Loucy (cell line): ENCODE results near the gene TVP23A.

ENCODE experiments used
- CTCF ChIP-seq: fragments of 200-600 bp; sonication (generic); conservative IDR thresholded peaks from 2 replicates; pipeline ENCODE4 v1.5.1; 2014; ENCODE audit warnings: mild to moderate bottlenecking, antibody characterized with exemption, low read length
- EZH2phosphoT487 ChIP-seq: fragments of 200-600 bp; IDR thresholded peaks from 2 replicates; pipeline ENCODE4 v1.6.1; 2018; ENCODE audit warnings: antibody characterized with exemption, mild to moderate bottlenecking, moderate library complexity, borderline replicate concordance

DNA sequence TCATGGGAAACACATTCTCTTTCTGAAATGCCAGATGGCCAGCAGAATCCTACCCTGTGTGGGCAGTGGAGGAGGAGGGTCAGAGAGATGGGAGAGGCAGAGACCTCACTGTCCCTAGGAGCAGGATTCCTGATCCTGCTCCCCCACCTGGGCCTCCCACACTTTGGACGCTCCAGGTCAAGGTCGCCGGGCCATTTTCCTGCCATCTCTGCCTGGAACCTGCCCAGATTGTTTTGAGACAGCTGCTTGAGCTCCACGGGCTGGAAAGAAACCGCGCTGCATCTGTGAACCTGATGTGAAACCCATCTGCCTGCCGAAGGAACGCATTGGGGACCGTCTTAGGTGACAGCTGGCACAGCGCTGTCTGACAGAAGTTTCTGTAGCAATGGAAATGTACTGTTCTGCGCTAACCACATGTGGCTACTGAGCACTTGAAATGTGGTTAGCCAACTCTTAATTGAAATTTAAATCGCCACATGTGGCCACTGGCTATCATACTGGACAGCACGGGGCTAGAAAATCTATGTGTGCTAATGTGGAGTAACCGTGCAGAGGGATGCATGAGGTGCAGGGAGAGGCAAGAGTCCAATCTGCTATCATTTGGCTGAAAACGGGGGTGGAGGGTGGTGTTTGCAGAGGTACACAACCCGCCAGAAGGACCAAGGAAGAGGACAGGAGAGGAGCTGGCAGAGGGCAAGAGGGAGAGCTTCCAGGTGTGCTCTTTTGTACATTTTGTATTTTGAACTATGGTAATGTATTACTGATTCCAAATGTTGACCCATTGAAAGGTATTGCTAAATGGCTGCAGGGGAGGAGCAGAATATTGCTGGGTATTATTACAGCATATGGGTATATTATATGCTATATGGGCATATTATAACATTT is 90.3 kb downstream of the TVP23A start:
- no peak for TF ChIP-seq CTCF
- no peak for TF ChIP-seq EZH2phosphoT487
